ENCODE data around the gene TMC8. TPM values are rescaled to one million over a fixed set of nuclear protein-coding genes. Genes with fewer than 3 reads are reported as not detected.
"Not testable (repeated sequence)": the region's sequence is repeated elsewhere in the genome, so short reads cannot be mapped to it uniquely, and the experiment has no call there.

TMC8 gene, protein sequence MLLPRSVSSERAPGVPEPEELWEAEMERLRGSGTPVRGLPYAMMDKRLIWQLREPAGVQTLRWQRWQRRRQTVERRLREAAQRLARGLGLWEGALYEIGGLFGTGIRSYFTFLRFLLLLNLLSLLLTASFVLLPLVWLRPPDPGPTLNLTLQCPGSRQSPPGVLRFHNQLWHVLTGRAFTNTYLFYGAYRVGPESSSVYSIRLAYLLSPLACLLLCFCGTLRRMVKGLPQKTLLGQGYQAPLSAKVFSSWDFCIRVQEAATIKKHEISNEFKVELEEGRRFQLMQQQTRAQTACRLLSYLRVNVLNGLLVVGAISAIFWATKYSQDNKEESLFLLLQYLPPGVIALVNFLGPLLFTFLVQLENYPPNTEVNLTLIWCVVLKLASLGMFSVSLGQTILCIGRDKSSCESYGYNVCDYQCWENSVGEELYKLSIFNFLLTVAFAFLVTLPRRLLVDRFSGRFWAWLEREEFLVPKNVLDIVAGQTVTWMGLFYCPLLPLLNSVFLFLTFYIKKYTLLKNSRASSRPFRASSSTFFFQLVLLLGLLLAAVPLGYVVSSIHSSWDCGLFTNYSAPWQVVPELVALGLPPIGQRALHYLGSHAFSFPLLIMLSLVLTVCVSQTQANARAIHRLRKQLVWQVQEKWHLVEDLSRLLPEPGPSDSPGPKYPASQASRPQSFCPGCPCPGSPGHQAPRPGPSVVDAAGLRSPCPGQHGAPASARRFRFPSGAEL
- total RNA-seq (10 to 100 TPM in 2 of 5 donors, 1 to 10 TPM in 3; 4.1 to 19.8 (median 7.8) TPM), polyA plus RNA-seq (1 to 10 TPM; 1.6 to 3.3 (median 2.4) TPM)
- long read RNA-seq, donor 1 = 0 reads
- long read RNA-seq, donor 2 = 0 reads
- long read RNA-seq, donor 3 = 0 reads
- long read RNA-seq, donor 4 = 0 reads
- long read RNA-seq, donor 5 = 0 reads
- long read RNA-seq, donor 6 = 0 reads
- long read RNA-seq, donor 7 = 0 reads
- long read RNA-seq, donor 8 = 0 reads
- long read RNA-seq, donor 9, partial matches to known transcripts = 5 of 5 reads
- long read RNA-seq, donor 9, other reads (novel, unspliced or antisense) = 0 of 5 reads
- long read RNA-seq, donor 10 = 0 reads

DNA sequence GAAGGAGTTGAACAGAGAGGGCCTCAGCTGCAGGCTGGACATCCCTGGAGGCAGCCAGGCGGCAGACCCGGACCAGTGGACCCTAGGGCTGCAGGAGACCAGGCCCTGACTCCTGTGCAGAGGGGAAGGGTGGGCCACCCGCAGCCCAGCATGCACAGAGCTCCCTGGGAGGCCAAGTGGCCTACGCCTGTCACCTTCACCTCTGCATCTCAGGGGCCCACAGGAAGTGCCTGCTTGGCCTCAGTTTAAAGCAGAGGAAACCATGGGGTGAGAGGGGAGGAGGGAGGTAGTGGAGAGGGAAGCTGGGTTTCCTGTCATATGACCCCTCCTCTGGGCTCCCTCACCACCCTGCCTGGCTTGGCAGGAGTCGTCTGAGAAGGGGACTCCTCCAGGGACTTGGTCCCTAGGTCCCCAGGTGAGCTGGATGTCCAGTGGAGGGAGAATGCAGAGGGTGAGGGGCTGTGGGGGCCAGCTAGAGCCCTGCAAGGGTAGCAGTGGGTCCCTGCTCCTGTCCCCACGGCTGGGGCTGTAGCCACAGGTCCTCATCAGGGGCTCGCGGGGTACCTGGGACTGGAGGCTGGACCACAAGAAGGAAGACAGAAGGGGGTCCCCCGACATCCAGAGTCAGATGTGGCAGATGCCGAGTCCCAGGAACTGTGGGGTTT is at the start of gene TMC8:
TMC8 (plus strand) TSS at position 335 of the 665 bp plus-strand sequence. CDS start 818 bp downstream, outside the sequence.
- 51 to 78% (median 75%) methylated on average over 3 to 10 of the region's 10 CpGs for WGBS, 5 donors
- H3K4me3 ChIP-seq = peak within 1 kb of the TSS; percentile 37 to 56 (median 44)
- no peaks in the 10 kb centered on the region for H3K9me3 ChIP-seq
- intact Hi-C loops (cut with DNase I; ENCODE audit: low total_unique reads) = no loop called here
- peak within 1 kb of the TSS; percentile 18 to 91 (median 83) for H3K27ac ChIP-seq
- H3K4me1 ChIP-seq = peaks cover 61 to 90% (median 76%) of the 10 kb centered on the region in 4 donors
- peaks cover 0 to 15% (median 0%) of the 10 kb centered on the region in 4 donors for H3K36me3 ChIP-seq
- TF ChIP-seq, protein P1, sequence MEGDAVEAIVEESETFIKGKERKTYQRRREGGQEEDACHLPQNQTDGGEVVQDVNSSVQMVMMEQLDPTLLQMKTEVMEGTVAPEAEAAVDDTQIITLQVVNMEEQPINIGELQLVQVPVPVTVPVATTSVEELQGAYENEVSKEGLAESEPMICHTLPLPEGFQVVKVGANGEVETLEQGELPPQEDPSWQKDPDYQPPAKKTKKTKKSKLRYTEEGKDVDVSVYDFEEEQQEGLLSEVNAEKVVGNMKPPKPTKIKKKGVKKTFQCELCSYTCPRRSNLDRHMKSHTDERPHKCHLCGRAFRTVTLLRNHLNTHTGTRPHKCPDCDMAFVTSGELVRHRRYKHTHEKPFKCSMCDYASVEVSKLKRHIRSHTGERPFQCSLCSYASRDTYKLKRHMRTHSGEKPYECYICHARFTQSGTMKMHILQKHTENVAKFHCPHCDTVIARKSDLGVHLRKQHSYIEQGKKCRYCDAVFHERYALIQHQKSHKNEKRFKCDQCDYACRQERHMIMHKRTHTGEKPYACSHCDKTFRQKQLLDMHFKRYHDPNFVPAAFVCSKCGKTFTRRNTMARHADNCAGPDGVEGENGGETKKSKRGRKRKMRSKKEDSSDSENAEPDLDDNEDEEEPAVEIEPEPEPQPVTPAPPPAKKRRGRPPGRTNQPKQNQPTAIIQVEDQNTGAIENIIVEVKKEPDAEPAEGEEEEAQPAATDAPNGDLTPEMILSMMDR (IDR thresholded peaks at IDR 0.05) = no peak
- TF ChIP-seq EP300 (IDR thresholded peaks at IDR 0.05) (no peak), POLR2A (IDR thresholded peaks at IDR 0.05) (no peak), POLR2AphosphoS5 (IDR thresholded peaks at IDR 0.05) (peak in 2 of 3 donors; percentile 47 to 56)
- DNase-seq = peak; percentile 51 to 76
- H3K27me3 ChIP-seq = peaks cover 0 to 45% (median 5%) of the 10 kb centered on the region in 3 donors

DNA sequence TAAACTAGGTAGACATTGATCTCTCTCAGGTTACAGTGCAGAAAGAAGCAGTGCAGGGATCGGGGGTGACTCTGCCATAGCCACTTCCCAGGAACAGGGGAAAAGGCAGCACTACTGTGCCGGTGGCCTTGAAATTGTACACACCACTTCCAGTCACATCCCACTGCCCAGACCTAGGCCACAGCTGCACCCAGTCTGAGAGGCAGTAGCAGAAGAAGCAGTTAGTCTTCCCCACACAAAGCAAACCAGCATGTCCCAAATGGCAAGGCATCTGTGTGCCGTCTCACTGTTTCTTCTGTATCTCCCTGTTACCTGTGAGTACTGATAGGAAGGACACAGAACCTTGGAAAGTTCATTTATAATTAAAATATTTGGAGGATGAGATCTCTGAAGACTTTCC is 49.0 kb upstream of the TMC8 start:
- peaks cover 51 to 98% (median 96%) of the 10 kb centered on the region in 4 donors for H3K36me3 ChIP-seq
- WGBS, 5 donors = 93 to 95% (median 93%) methylated on average over 3 of the region's 3 CpGs
- no peaks in the 10 kb centered on the region for H3K9me3 ChIP-seq
- TF ChIP-seq, protein P1 (IDR thresholded peaks at IDR 0.05) = no peak
- TF ChIP-seq EP300 (IDR thresholded peaks at IDR 0.05) (no peak), POLR2A (IDR thresholded peaks at IDR 0.05) (no peak), POLR2AphosphoS5 (IDR thresholded peaks at IDR 0.05) (no peak)
- H3K4me1 ChIP-seq = no peaks in the 10 kb centered on the region
- no peak overlapping the region for H3K27ac ChIP-seq
- no peak for DNase-seq
- no peak overlapping the region for H3K4me3 ChIP-seq
- intact Hi-C loops (cut with DNase I; ENCODE audit: low total_unique reads) = no loop called here
- no peaks in the 10 kb centered on the region for H3K27me3 ChIP-seq

DNA sequence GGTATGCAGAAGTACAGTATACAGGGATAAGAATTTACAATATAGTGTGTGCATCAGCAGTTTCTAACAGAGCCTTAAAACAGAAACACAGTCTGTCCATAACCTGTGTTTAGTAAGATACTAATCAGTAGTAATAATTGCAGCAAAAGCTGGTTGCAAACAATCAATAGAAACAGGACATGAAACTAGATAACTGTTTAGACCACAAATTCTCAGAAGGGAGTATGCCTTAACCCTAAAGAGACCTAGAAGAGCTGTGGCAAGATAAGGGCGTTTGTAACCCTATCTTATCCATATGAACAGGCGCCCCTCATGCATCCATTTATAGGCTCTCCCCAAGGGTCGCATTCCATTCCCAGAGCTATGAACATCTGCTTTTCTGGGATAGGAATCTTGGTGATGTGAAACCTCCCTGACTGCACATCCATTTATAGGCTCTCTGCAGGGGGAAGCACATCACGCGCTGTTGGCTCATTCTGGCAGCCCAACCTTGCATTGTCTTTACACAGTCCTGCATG is 48.2 kb upstream of the TMC8 start:
- H3K4me1 ChIP-seq; H3K27ac ChIP-seq; DNase-seq; H3K4me3 ChIP-seq; H3K27me3 ChIP-seq; intact Hi-C loops (cut with DNase I; ENCODE audit: low total_unique reads); H3K9me3 ChIP-seq: not testable (repeated sequence)
- peaks cover 51 to 98% (median 96%) of the 10 kb centered on the region in 4 donors for H3K36me3 ChIP-seq
- 83 to 85% (median 84%) methylated on average over 5 of the region's 5 CpGs for WGBS, 5 donors

DNA sequence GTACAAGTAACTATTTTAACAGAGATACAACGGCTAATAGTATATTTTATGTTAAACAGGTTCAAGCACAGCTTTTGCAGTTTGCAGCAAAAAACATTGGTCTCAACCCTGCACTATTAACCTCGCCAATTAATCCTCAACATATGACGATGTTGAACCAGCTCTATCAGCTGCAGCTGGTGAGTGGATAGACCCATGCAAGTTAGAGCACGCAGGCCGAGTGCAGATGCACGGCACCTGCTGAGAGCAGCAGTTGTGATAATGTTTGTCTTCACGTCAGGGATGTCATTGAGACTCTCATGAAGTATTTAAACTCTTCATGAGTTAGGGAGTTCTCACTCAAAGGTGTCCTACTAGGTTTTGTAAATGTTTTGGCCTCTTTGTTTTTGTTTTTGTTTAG is 47.6 kb upstream of the TMC8 start:
- TF ChIP-seq, protein P1 (IDR thresholded peaks at IDR 0.05) = no peak
- H3K4me3 ChIP-seq = no peak overlapping the region
- intact Hi-C loops (cut with DNase I; ENCODE audit: low total_unique reads) = no loop called here
- peaks cover 51 to 98% (median 96%) of the 10 kb centered on the region in 4 donors for H3K36me3 ChIP-seq
- 87 to 93% (median 92%) methylated on average over 7 of the region's 7 CpGs for WGBS, 5 donors
- no peaks in the 10 kb centered on the region for H3K9me3 ChIP-seq
- no peaks in the 10 kb centered on the region for H3K4me1 ChIP-seq
- no peaks in the 10 kb centered on the region for H3K27me3 ChIP-seq
- no peak overlapping the region for H3K27ac ChIP-seq
- no peak for DNase-seq

All from stomach (tissue), 19 donors.